HepG2 (cell line): ENCODE data around the gene BRIP1. TPM values are rescaled to one million over a fixed set of nuclear protein-coding genes. Genes with fewer than 3 reads are reported as not detected.

Source experiments
- ATAC-seq: fragments of 200-7000 bp; cut with Tn5 transposase; 3 replicates; pipeline ENCODE4 v1.9.1; 2020; ENCODE audit warnings: mild to moderate bottlenecking, moderate library complexity
- BruUV-seq: library from RNA; stranded (reverse); fragments of 400-500 nt; replicated peaks from 2 replicates; lab custom pipeline; 2021; lab: Mats Ljungman, UMichigan
- CTCF ChIA-PET: fragments of 300-600 bp; formaldehyde crosslinking; extraction: SDS; loops from one replicate; lab custom pipeline; 2021; ENCODE audit warnings: low total read pairs, inconsistent platforms, low intra/inter-chr PET ratio; lab: Yijun Ruan, JAX
- POLR2A ChIA-PET: fragments of 350-600 bp; sonication (Branson Sonifier 250); formaldehyde crosslinking; loops from one replicate; lab custom pipeline; 2020; ENCODE audit warnings: antibody characterized with exemption, inconsistent platforms; lab: Yijun Ruan, JAX
- DNase-seq: peaks from one replicate; pipeline ENCODE4 v3.0.0-alpha.2; 2015; ENCODE audit warnings: low spot score
- FAIRE-seq: peaks from 3 replicates; lab custom pipeline; 2011; peaks lifted over from hg19 to GRCh38; lab: Jason Lieb, UNC
- H2AFZ ChIP-seq: one replicate; pipeline ENCODE4 v1.6.1; 2011; ENCODE audit warnings: low read length, inconsistent platforms
- H3K27ac ChIP-seq: fragments of 300-600 bp; 3 replicates; pipeline ENCODE4 v1.8.0; 2011; ENCODE audit warnings: mixed run types, mild to moderate bottlenecking, mixed read lengths, low read length, inconsistent platforms; ENCODE audit not compliant: insufficient read depth; ENCODE audit errors: extremely low read length
- H3K27me3 ChIP-seq, 2 experiments: fragments of 200-600 bp in 1 of 2; 2 replicates in 1 of 2; 3 replicates in 1 of 2; pipeline versions ENCODE4 v1.6.0 to v1.8.0; 2011; ENCODE audit warnings: low read length in 2 of 2, mild to moderate bottlenecking in 2 of 2, moderate library complexity in 2 of 2, inconsistent platforms in 1 of 2; ENCODE audit not compliant: insufficient read depth in 2 of 2, control insufficient read depth in 1 of 2
- H3K36me3 ChIP-seq, 2 experiments: fragments of 200-600 bp in 1 of 2; replicated peaks in 1 of 2; 2 replicates in 1 of 2; 3 replicates in 1 of 2; pipeline versions ENCODE4 v1.5.1 to v1.8.0; 2011; ENCODE audit warnings: low read length in 2 of 2, inconsistent platforms in 1 of 2; ENCODE audit not compliant: insufficient read depth in 2 of 2, control insufficient read depth in 1 of 2
- H3K4me1 ChIP-seq: 2 replicates; pipeline ENCODE4 v1.5.1; 2012; ENCODE audit warnings: low read length, inconsistent platforms; ENCODE audit not compliant: insufficient read depth
- H3K4me2 ChIP-seq: 2 replicates; pipeline ENCODE4 v1.6.0; 2011; ENCODE audit warnings: low read depth, low read length, inconsistent platforms
- H3K4me3 ChIP-seq, 3 experiments: fragments of 200-600 bp in 1 of 3; sonication (generic), shearing (Covaris generic) in 1 of 3; replicated peaks in 1 of 3; 2 replicates each; pipeline ENCODE4 v1.5.1; 2011 to 2016; ENCODE audit warnings: low read length in 3 of 3, inconsistent platforms in 2 of 3, low read depth in 2 of 3, mild to moderate bottlenecking in 2 of 3, control low read depth in 1 of 3, mixed read lengths in 1 of 3; ENCODE audit not compliant: insufficient read depth in 1 of 3
- H3K79me2 ChIP-seq: one replicate; pipeline ENCODE4 v1.6.1; 2011; ENCODE audit warnings: low read length, inconsistent platforms; ENCODE audit not compliant: insufficient read depth
- H3K9ac ChIP-seq: 2 replicates; pipeline ENCODE4 v1.6.0; 2011; ENCODE audit warnings: mild to moderate bottlenecking, low read depth, low read length, inconsistent platforms; ENCODE audit not compliant: insufficient read depth
- H3K9me3 ChIP-seq: 2 replicates; pipeline ENCODE4 v1.5.1; 2012; ENCODE audit warnings: mild to moderate bottlenecking, low read length
- H4K20me1 ChIP-seq: 2 replicates; pipeline ENCODE4 v1.6.0; 2011; ENCODE audit warnings: inconsistent platforms, mild to moderate bottlenecking, low read length, moderate library complexity; ENCODE audit not compliant: insufficient read depth
- CBFB ChIP-seq: sonication (generic); formaldehyde crosslinking; IDR thresholded peaks from 2 replicates; pipeline ENCODE4 v1.4.0; 2020; ENCODE audit warnings: missing genetic modification reagents
- HOXA7 ChIP-seq: sonication (generic); formaldehyde crosslinking; IDR thresholded peaks from 2 replicates; pipeline ENCODE4 v1.8.1; 2022; ENCODE audit warnings: mild to moderate bottlenecking, missing genetic modification reagents, moderate library complexity
- KDM2A ChIP-seq: sonication (generic); formaldehyde crosslinking; IDR thresholded peaks from 2 replicates; pipeline ENCODE4 v1.4.0; 2020; ENCODE audit warnings: low read depth, missing genetic modification reagents, borderline replicate concordance
- MBD4 ChIP-seq: IDR thresholded peaks from 2 replicates; pipeline ENCODE4 v1.6.1; 2012; ENCODE audit warnings: low read length, inconsistent platforms, borderline replicate concordance
- NR2F6 ChIP-seq, 2 experiments: IDR thresholded peaks; 2 replicates each; pipeline ENCODE4 v1.6.1; 2016; ENCODE audit warnings: antibody characterized with exemption in 1 of 2, mild to moderate bottlenecking in 1 of 2
- SIX4 ChIP-seq: sonication (generic); formaldehyde crosslinking; IDR thresholded peaks from 2 replicates; pipeline ENCODE4 v1.4.0; 2020; ENCODE audit warnings: missing genetic modification reagents
- WGBS: methylation state at CpG from one replicate; pipeline ENCODE4 v1.1.6; 2017; ENCODE audit warnings: low lambda C conversion rate; 5-methylcytosine and 5-hydroxymethylcytosine counted together
- in situ Hi-C: cut with HindIII; loops from 2 replicates; pipeline ENCODE4 v1.10.0; 2017; ENCODE audit warnings: low pct_unique_long_range_greater_than_20kb; ENCODE audit not compliant: extremely low pct_ligation_motif_present
- intact Hi-C: fragments of 100-400 bp; cut with micrococcal nuclease; formaldehyde crosslinking; loops from one replicate; pipeline ENCODE4 v1.10.0; 2022; ENCODE audit not compliant: unreplicated experiment
- polyA plus RNA-seq, 8 experiments: library from polyadenylated mRNA; depleted of rRNA in 3 of 8; stranded (reverse) in 7 of 8; unstranded in 1 of 8; fragments of >200 nt; fragmentation: Illumina TruSeq in 4 of 8; extraction: Trizol in 4 of 8; gene quantifications; 2 replicates each; pipeline versions ENCODE4 v1.2.1 to v1.2.3, GENCODE V29; 2011 to 2016; ENCODE audit warnings: low read depth in 4 of 8, missing spikeins in 1 of 8, mixed read lengths in 1 of 8; ENCODE audit not compliant: insufficient read depth in 1 of 8
- total RNA-seq, 5 experiments: library from RNA; depleted of rRNA; stranded (reverse); fragments of >200 nt; fragmentation: Illumina TruSeq; extraction: Trizol; gene quantifications; 2 replicates each; pipeline ENCODE4 v1.2.3, GENCODE V29; 2016; ENCODE audit warnings: low read depth in 1 of 5
- TF ChIP-seq, protein P1 (sequence below): IDR thresholded peaks from 2 replicates; pipeline ENCODE4 v1.6.1; 2016; ENCODE audit warnings: mild to moderate bottlenecking, missing biosample characterization, missing genetic modification reagents

Gene BRIP1
- total and polyA plus RNA-seq, 2 of the 13 experiments (the other 11 are each of a cell fraction or from before 2014, with no cell fraction given) = 3.8 to 27.7 TPM

- Histone ChIP-seq H4K20me1 (no peaks in the 10 kb centered on the region), H2AFZ (no peak overlapping the region), H3K4me1 (no peaks in the 10 kb centered on the region), H3K27ac (no peak overlapping the region), H3K4me2 (no peak overlapping the region), H3K36me3 (peaks cover 2 to 13% of the 10 kb centered on the region in 2 experiments; a peak in 4 of 5 replicates), H3K79me2 (no peaks in the 10 kb centered on the region), H3K9ac (no peak overlapping the region), H3K27me3 (no peaks in the 10 kb centered on the region), H3K9me3 (no peaks in the 10 kb centered on the region), H3K4me3 (no peak overlapping the region)
- BruUV-seq = no TSS peak
- DNase-seq = no peak
- ChIA-PET CTCF (no interaction called here), POLR2A (no interaction called here)
- no peak for TF ChIP-seq HOXA7 (CRISPR knock-in tag)
- TF ChIP-seq MBD4 = no peak
- no peak for TF ChIP-seq KDM2A (CRISPR knock-in tag)
- TF ChIP-seq, protein P1, sequence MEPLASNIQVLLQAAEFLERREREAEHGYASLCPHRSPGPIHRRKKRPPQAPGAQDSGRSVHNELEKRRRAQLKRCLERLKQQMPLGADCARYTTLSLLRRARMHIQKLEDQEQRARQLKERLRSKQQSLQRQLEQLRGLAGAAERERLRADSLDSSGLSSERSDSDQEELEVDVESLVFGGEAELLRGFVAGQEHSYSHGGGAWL (CRISPR knock-in tag) = no peak
- FAIRE-seq = no peak
- ATAC-seq = no peak
- intact Hi-C loops (no loop called here), in situ Hi-C loops (no loop called here)
Observed at GRCh38 chr17:61736438-61736837, 126.9 kb downstream of the BRIP1 start.

DNA sequence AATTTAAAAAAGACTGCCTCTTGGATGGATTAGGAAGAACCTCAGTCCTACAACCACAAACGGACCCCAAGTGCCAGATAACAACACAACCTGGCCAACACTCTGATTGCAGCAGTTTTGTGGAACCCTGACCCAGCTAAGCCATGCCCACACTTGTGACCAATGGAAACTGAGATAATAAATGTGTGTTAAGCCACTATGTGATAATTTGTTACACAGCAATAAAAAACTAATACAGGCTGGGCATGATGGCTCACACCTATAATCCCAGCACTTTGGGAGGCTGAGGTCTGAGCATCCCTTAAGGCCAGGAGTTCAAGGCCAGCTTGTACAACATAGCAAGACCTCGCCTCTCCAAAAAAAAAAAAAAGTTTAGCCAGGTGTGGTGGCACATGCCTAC, 127.5 kb downstream of the BRIP1 start:
- POLR2A ChIA-PET = no interaction called here
- H3K36me3 ChIP-seq = peaks cover 2 to 8% of the 10 kb centered on the region in 2 experiments; a peak in 4 of 5 replicates
- ATAC-seq (no peak), DNase-seq (no peak)
- no peaks in the 10 kb centered on the region for H3K4me1 ChIP-seq
- H3K27ac ChIP-seq = no peak overlapping the region
- intact Hi-C loops = no loop called here
- no peaks in the 10 kb centered on the region for H3K9me3 ChIP-seq
- no peak for TF ChIP-seq SIX4 (CRISPR knock-in tag)
- TF ChIP-seq NR2F6 (IDR thresholded peaks at IDR 0.05) = no peak
- TF ChIP-seq NR2F6 (CRISPR knock-in tag; IDR thresholded peaks at IDR 0.05) = no peak
- TF ChIP-seq CBFB (CRISPR knock-in tag) = no peak
- TF ChIP-seq, all 625 proteins: peak for 0
- Histone ChIP-seq H2AFZ (no peak overlapping the region), H4K20me1 (no peaks in the 10 kb centered on the region), H3K27me3 (no peaks in the 10 kb centered on the region), H3K79me2 (no peaks in the 10 kb centered on the region), H3K4me3 (no peak overlapping the region), H3K9ac (no peak overlapping the region), H3K4me2 (no peak overlapping the region)
- 90% methylated on average over 2 of the region's 2 CpGs for WGBS
- in situ Hi-C loops = no loop called here
- no peak for FAIRE-seq
- CTCF ChIA-PET = no interaction called here
- BruUV-seq = no TSS peak
